Measurements from ENCODE around the gene P3H2.

DNA sequence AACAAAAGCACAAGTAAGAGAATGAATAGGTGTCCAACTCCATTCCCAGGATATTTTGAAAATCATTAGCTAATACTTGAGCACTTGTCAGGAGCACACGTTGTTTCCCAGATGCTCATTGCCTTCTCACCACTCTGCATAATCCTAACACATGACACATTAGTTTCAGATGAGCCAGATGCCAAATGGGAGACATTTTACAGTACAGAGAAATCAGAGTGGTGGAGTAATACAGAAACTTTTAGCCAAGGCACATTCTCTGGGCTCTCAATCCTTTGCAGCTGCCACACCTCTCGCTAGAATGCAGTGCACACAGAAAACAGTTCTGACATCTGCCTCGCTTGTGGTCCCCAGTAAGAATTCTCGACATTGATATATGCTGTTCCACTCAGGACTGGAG, 76.6 kb downstream of the P3H2 start:
- TF ChIP-seq, protein P1, sequence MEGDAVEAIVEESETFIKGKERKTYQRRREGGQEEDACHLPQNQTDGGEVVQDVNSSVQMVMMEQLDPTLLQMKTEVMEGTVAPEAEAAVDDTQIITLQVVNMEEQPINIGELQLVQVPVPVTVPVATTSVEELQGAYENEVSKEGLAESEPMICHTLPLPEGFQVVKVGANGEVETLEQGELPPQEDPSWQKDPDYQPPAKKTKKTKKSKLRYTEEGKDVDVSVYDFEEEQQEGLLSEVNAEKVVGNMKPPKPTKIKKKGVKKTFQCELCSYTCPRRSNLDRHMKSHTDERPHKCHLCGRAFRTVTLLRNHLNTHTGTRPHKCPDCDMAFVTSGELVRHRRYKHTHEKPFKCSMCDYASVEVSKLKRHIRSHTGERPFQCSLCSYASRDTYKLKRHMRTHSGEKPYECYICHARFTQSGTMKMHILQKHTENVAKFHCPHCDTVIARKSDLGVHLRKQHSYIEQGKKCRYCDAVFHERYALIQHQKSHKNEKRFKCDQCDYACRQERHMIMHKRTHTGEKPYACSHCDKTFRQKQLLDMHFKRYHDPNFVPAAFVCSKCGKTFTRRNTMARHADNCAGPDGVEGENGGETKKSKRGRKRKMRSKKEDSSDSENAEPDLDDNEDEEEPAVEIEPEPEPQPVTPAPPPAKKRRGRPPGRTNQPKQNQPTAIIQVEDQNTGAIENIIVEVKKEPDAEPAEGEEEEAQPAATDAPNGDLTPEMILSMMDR (IDR thresholded peaks at IDR 0.05): no peak
- TF ChIP-seq POLR2A (IDR thresholded peaks at IDR 0.05): no peak

All from thyroid gland (tissue), 4 donors.